Measurements from ENCODE around the gene EFNA2. TPM values are rescaled to one million over a fixed set of nuclear protein-coding genes. Genes with fewer than 3 reads are reported as not detected.
A peak's percentile ranks its signal among the peaks of the same experiment; 100 is the strongest.

Gene EFNA2
- total RNA-seq, 1 donor from 2014 or later, result not detected

DNA sequence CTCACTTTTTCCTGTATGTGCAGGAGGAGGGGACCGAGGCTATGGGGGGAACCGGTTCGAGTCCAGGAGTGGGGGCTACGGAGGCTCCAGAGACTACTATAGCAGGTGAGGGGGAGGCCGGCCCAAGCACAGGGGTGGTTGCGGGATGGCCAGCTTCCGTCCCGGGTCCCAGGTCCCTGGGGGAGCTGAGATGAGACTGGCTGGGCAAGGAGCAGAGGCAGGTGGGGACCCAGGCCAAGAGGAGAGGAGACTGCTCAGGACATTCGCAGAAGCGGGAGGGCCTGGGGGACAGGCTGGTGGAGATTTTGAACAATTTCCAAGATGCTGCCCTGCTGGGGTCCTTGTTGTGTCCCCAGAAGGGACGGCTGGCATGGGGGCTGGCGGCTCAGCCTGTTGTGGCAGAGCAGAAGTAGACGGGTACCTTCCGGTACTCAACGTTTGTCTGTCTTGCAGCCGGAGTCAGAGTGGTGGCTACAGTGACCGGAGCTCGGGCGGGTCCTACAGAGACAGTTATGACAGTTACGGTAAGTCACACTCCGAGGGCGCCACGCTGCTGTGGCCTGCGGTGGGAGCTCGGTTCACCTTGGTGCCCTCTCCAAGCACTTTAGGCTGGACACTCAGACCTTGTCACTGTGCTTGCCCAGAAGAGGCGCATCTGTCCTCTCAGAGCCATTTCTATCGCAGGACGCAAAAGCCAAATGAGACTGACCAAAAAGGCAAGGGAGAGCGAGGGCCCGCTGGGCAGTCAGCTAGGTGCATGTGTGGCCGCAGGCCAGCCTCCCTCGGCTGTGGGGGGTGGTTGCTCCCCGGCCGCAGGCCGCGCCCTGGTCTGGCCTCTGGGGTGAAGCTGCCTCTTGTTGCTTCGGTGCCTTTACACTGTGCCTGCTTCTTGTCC, 13.9 kb upstream of the EFNA2 start:
- no peak for DNase-seq (ENCODE audit: low read depth in 2 of 2)

DNA sequence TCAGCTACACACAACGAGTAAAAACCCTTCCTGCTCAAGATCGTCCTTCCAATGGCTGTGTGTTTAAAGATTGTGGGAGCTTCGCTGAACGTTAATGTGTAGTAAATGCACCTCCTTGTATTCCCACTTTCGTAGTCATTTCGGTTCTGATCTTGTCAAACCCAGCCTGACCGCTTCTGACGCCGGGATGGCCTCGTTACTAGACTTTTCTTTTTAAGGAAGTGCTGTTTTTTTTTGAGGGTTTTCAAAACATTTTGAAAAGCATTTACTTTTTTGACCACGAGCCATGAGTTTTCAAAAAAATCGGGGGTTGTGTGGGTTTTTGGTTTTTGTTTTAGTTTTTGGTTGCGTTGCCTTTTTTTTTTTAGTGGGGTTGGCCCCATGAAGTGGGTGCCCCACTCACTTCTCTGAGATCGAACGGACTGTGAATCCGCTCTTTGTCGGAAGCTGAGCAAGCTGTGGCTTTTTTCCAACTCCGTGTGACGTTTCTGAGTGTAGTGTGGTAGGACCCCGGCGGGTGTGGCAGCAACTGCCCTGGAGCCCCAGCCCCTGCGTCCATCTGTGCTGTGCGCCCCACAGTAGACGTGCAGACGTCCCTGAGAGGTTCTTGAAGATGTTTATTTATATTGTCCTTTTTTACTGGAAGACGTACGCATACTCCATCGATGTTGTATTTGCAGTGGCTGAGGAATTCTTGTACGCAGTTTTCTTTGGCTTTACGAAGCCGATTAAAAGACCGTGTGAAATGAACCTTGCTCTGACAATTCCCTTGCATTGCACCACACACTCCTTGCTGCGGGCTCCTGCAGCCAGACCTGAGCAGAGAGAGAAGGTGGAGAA, 13.0 kb upstream of the EFNA2 start:
- no peak for DNase-seq (ENCODE audit: low read depth in 2 of 2)

DNA sequence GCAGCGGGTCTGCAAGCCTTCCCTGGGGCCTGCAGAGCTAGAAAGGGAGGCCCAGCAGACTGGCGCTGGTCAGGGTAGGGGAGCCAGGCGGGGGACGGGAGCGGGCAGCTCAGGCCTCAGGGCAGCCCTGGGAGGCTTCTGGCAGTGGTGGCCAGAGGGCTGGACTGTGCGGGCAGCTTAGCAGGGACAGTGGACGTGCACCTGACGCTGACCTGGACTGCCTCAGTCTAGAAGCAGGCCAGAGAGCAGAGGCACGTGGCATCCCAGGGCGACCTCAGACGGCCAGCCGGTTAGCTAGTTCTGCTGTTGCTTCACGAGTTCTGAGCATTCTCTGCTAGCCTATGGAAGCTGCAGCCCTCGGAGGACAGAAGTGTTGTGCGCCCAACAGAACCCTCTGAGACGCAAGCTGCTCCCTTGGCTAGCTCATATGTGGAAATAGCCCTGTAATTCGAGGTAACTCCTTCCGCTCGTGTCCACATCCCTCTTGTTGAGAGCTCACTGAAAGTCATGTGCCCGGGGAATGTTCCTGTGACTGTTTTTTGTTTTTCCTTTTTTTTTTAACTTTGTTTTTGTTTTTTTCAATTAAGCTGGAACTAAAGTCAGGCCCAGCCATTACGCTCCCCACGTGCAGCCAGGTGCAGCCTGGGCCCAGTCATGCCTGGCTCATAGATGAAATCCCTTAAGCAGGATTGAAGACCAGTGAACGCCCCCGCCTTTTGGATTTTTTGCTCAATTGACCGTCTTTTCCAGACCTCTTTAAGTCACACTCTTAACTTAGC, 12.2 kb upstream of the EFNA2 start:
- DNase-seq (ENCODE audit: low read depth in 2 of 2), result no peak

DNA sequence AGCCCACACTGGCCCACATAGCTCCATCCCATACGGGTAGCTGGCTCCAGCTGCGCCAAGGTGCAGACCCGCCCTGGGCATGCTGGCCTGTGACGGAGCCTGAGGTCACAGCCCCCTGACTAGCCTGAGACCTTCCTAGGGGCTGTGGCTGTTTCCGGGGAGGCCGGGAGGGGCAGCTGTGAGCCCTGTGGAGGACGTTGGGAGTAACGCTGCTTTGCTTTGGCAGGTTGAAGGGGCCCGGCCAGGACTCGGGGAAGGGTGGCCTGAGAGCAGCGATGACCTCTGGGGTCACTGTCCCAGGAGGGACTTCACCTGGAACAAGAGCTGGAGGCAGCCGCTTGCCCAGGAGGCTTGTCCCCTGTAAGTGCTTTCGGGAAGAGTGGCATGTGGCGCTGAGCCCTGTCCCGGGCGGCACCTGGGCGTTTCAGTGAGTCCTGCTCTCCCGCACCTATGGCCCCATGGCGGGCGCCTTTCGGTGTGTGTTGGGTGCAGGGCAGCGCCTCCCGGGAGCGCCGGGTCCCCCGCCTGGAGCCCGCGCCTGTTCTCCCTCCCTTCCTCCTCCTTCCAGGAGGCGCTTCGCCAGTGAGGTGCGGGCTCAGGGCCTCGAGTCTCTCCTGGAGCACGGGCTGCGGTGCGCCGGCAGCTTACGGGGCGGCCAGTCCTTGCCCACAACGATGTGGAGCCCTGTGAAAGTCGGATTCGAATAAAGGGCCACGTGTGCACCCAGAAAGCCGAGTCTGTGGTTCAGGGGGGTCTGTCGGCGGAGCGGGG, 11.4 kb upstream of the EFNA2 start:
- no peak for DNase-seq (ENCODE audit: low read depth in 2 of 2)

DNA sequence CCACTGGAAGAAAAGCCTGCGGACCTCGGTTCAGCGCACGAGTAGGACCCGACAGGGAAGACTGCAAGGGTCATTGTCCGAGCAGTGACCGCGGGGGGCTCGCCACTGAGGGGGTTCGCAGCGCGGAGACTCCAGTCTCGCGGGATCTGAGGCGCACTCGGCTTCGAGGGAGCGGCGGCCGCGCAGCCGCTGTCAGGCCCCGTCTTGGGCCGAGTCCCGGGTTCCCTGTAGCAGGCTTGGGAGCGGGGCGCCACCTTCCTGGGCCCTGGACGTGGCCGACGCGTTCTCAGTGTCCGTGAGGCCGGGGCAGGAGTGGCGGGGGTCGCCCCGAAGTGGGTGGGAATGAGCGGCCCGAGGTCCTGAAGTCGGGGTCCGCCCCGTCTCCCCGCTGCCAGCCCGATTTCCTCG, 10.8 kb upstream of the EFNA2 start:
- no peak for DNase-seq (ENCODE audit: low read depth in 2 of 2)

DNA sequence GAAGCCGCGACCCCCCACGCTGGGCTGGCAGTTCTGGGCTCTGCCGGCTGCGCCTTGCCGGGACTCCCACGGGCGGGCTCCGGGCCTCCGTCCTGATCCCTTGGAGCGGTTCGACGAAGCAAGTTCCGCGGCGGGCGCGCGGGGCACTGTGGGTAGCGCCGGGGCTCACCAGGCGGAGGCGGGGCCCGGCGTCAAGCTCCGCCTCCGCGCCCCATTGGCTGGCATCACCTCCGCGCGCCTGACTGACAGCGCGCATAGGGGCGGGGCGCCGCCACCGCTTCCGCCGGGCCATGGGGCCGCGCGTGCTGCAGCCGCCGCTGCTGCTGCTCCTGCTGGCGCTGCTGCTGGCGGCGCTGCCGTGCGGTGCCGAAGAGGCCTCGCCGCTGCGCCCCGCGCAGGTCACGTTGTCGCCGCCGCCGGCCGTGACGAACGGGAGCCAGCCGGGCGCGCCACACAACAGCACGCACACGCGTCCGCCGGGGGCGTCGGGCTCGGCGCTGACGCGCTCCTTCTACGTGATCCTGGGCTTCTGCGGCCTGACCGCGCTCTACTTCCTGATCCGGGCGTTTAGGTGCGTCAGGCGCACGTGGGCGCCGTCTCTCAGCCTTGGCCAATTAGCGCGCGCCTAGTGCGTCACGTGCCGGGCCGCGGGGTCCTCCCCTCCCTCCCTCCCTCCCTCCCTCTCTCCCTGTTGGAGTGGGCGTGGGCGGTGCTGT, 10.3 kb upstream of the EFNA2 start, which contains the start of gene FAM174C:
Gene FAM174C (plus strand): TSS at position 271 of the 716 bp plus-strand sequence. CDS start 20 bp downstream, at position 291.
- DNase-seq (ENCODE audit: low read depth in 2 of 2), result peak; percentile 98

DNA sequence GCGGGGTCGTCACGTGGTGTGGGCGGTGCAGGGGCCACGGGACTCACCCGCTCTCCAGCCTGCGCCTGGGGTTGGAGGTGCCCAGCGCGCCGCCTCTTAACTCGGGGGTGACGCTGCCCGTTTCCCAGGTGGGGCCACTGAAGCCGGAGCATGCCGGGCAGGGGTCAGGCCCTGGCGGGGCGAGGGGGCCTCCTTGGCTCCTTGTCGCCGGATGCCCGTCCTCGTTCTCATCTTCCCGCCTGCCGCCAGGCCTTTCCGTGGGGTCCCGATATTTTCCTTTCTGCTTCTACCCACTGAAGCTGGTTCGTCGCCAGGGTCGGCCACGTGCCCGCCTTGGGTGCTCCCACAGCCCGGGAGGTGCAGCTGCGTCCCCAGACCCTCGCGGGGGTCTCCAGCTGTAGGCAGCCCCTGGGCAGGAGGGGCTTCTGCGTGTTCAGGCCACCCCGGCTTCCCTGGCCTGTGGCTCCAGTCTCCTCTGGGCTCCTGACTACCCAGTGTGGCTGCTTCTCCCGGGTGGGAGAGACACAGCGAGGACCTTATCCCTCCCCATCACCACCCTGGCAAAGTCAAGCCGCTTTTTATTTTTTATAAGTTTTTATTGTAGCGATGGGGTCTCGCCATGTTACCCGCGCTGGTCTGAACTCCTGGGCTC, 9.6 kb upstream of the EFNA2 start:
- DNase-seq (ENCODE audit: low read depth in 2 of 2), result no peak

DNA sequence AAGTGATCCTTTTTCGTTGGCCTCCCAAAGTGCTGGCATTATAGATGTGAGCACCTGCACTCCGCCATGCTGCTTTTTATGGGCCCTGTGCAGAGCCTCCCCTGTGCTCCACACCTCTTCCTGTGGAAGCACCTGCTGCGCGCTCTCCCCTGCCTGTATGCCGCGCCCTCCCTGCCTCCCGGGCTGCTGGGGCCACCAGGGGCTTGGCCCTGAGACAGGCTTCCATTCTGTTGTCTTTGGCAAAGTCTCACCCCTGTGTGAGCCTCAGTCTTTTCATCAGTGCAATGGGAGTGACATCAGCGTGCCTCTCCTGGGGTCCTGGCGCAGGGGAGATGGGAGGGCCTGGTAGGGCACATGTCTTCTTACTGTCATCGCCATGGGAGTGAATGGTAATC, 9.0 kb upstream of the EFNA2 start:
- peak in 1 of 2 donors; percentile 43 for DNase-seq (ENCODE audit: low read depth in 2 of 2)

DNA sequence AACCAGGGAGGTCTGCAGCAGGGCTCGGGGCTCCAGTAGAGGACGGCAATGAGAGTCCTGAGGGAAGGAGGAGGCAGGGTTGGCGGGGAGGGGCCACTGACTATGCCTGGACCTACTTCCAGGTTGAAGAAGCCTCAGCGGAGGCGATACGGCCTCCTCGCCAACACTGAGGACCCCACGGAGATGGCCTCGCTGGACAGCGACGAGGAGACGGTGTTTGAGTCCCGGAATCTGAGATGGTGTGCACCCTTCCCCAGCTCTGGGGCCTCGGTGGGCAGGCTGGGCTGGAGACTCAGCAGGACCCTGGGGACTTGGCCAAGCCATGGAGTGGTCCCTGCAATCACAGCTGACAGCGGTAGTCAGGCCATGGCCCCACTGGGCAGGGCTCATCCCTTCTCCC, 8.6 kb upstream of the EFNA2 start:
- no peak for DNase-seq (ENCODE audit: low read depth in 2 of 2)

DNA sequence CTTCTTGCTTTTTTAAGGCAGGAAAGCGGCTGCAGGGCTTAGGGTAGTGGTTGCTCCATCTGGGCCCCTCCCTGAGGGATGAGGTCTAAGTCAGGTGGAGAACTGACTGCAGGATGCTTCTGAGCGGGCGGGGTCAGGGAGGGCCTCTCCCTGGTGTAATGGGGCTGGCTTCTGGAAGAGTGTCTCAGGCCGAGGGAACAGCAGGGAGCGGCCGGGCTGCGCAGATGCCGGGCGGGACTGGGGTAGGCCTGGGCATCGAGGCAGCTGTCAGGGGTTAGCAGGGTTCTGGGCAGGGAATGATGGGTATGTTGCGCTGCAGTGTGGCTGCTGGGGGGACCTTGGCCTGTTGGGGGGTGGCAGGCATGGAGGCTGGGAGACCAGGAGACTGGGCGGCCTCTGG, 7.6 kb upstream of the EFNA2 start:
- DNase-seq (ENCODE audit: low read depth in 2 of 2), result no peak

DNA sequence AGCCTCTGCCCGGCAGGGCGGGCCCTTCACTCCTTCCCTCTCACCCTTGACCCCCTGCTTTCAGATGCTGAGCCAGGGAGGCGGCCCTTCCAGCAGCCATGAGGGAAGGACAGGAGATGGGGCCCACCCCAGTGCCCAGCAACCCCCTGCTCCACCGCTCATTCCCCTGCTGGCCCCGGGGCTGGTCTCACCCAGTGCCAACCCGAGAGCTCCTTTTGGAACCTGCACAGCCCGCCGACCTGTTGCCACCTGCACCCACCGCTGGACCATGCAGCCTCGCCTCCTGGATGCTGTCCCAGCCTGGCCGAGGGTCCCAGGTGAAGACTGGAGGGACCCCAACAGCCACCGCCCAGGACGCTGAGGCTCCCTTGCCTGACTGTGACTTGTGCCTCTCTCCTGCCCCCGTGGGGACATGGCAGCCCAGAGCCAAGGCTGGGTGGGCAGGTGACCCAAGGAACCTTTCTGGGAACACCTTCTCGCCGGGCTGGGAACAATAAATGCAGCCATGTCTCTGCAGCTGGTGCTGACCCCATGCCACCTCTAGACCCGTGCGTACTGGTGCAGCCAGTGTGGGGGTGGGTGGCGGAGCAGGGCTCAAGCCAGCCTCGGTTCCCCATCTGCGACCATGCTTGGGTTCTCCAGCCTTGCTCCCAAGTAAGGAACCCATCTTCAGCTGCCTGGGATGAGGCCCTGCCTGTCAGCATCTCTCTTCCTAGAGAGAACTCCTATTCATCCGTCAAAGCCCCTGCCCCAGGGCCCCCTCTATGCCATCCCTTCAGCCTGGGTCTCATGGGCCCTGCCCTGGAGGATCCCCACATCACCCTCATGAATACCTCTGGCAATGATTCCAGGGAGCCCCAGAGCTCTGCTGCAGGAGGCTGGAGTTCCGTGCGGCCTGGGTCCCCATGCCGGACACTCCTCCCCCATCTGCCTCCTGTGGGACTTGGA, 6.7 kb upstream of the EFNA2 start:
- DNase-seq (ENCODE audit: low read depth in 2 of 2), result no peak

DNA sequence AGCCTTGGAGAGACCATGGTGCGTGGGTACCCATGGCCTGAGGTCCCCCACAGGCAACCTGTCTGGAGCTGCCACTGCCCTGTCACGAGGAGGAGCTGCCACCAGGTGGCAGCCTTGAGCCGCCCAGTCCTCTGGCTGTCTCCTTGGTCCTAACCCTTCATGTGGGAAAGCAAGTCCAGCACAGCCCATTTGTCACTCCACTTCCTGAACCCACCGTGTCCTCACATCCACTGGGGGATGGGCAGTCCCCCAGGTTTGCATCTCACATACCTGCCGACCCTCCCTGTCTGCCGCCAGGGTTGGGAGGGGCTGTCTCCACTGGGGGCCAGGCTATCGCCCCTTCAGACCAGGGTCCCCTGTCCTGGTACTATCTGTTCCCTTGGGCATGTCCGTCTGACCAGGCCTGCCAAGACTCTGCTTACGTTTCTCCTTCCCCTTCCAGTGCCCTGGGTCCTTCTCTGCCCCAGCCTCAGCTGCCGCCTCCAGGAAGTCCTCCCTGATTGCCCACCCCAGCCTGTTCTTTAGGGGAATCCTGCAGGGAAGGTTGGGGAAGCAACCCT, 5.8 kb upstream of the EFNA2 start:
- peak; percentile 84 to 89 for DNase-seq (ENCODE audit: low read depth in 2 of 2)

DNA sequence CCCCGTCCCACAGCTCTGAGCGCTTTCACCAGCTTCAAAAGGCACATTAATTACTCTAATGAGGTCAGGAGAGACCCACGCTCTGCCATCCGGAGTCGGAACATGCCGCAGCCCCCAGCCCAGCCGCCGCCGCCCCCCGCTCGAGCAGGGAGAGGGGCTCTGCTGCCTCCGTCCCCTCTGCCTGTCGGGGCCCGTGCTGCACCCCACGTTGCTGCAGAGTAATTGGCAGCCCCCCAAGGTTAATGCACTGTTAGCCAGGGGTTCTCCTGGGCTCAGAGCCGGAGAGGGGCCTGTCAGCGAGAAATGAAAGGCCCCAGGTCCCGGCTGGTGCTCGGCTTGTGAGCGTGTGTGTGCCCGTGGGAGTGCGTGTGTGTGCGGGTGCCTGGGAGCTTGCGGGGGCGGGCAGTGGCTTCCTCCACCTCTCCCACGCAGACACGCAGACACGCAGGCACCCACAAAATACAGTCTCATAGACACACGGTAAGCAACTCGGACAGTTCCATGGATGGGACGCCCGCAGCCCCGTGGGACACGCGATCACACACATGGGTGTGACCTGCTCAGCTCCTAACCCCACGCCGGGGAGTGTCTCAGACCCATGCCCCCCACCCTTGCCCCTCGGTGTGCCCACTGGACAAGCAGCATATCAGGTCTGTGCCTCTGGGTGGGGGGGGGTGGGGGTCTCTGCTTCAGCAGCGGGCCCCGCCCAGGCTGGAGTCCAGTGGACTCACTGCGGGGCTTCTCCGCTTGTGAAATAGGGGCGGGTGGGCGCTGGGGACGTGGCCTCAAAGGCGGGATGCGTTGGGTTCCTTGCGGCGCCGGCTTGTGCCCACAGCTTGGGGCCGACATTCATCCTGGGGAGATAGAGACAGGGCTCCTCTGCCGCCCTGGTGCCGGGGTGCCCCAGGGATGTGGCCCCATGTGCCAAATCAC, 4.8 kb upstream of the EFNA2 start:
- no peak for DNase-seq (ENCODE audit: low read depth in 2 of 2)

DNA sequence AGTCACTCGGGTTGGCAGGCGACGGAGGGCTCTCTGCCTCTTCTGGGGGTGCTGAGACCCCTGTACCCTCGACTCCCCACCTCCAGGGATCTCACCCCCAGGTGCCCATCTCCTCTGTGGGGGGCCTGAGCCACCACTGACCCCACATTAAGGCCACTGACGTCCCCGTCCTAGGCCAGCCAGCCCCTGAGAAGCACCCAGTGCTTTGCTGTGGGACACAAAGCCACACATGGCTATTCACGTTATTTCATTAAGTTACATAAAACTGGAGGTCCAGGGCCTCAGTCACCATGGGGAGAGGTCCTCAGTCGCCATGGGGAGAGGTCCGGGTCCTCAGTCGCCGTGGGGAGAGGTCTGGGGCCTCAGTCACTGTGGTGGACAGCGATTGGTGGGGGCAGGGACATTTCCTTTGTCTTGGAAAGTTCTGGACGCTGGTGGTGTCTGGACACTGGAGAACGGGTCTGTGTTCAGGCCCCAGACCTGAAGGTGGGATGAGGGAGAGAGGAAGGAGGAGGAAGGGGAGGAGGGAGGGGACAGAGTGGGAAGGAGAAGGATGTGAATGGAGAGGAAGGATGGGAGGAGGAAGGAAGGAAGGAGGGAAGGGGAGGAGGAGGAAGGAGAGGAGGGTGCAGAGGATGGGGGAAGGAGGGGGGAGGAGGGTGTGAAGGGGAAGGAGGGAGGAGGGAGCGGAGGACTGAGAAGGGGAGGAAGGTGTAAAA, 3.9 kb upstream of the EFNA2 start:
- no peak for DNase-seq (ENCODE audit: low read depth in 2 of 2)

DNA sequence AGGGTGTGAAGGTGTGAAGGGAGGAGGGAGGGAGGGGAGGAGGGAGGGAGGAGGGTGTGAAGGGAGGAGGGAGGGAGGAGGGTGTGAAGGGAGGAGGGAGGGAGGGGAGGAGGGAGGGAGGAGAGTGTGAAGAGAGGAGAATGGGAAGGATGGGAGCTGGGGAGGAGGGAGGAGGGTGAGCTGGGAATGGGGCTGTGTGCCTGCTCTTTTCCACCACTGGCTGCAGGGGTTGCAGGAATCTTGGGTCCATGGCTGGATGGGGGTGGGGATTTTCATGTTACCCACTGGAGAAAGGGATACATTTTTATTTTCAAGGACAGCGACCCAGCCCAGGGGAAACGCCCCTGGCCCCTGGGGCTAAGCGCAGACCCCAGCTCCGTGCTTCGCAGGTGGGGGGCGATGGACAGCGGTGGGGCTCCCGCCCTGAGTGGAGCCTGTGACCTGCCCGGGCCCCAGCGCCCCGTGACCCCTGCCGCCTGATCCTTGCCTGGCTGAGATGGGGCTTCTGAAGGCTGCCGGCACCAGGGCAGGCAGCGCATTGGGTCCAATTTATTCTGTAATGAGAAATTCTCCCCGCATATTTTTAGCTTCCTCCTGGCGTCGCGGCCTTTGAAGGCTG, 3.0 kb upstream of the EFNA2 start:
- DNase-seq (ENCODE audit: low read depth in 2 of 2), result no peak
